SK-N-SH treated with all-trans-retinoic acid at 6 μM for 48 hours (cell line): Measurements from ENCODE around the gene WNK1.

Experiments used
- ATAC-seq: fragments of 200-7000 bp; cut with Tn5 transposase; 3 replicates; pipeline ENCODE4 v1.9.1; 2020; ENCODE audit warnings: mild to moderate bottlenecking, moderate library complexity
- ARNTL ChIP-seq: fragments of 450-650 bp; formaldehyde crosslinking; IDR thresholded peaks from 2 replicates; pipeline ENCODE4 v1.5.0; 2020; ENCODE audit warnings: low read depth, mild to moderate bottlenecking, moderate library complexity, borderline replicate concordance
- BACH2 ChIP-seq: fragments of 250-450 bp; sonication (Bioruptor Pico); IDR thresholded peaks from 2 replicates; pipeline ENCODE4 v1.9.0; 2021; ENCODE audit warnings: mild to moderate bottlenecking, borderline replicate concordance
- CSRNP3 ChIP-seq: fragments of 250-450 bp; sonication (Bioruptor Pico); IDR thresholded peaks from 2 replicates; pipeline ENCODE4 v1.5.1; 2021; ENCODE audit warnings: mild to moderate bottlenecking, moderate library complexity
- ESRRG ChIP-seq: fragments of 250-450 bp; sonication (Bioruptor Pico); IDR thresholded peaks from 2 replicates; pipeline ENCODE4 v1.6.1; 2021; ENCODE audit warnings: mild to moderate bottlenecking
- GLIS3 ChIP-seq: fragments of 250-450 bp; sonication (Bioruptor Pico); IDR thresholded peaks from 2 replicates; pipeline ENCODE4 v1.5.0; 2020; ENCODE audit warnings: mild to moderate bottlenecking, moderate library complexity
- OSR1 ChIP-seq: fragments of 250-450 bp; sonication (Bioruptor Pico); IDR thresholded peaks from 2 replicates; pipeline ENCODE4 v1.8.0; 2022; ENCODE audit warnings: moderate library complexity, mild to moderate bottlenecking, inconsistent platforms
- POU6F1 ChIP-seq: fragments of 250-450 bp; sonication (Bioruptor Pico); IDR thresholded peaks from 2 replicates; pipeline ENCODE4 v1.8.0; 2021; ENCODE audit warnings: low read depth, mild to moderate bottlenecking, moderate library complexity, borderline replicate concordance
- PPARA ChIP-seq: fragments of 250-450 bp; sonication (Bioruptor Pico); IDR thresholded peaks from 2 replicates; pipeline ENCODE4 v1.5.0; 2020; ENCODE audit warnings: mild to moderate bottlenecking, borderline replicate concordance
- RARB ChIP-seq: fragments of 250-450 bp; sonication (Bioruptor Pico); IDR thresholded peaks from 2 replicates; pipeline ENCODE4 v1.8.0; 2021; ENCODE audit warnings: mild to moderate bottlenecking, moderate library complexity
- SNAI2 ChIP-seq: fragments of 250-450 bp; sonication (Bioruptor Pico); IDR thresholded peaks from 2 replicates; pipeline ENCODE4 v1.5.0; 2020; ENCODE audit warnings: mild to moderate bottlenecking, moderate library complexity
- TCF4 ChIP-seq: fragments of 250-450 bp; sonication (Bioruptor Pico); IDR thresholded peaks from 2 replicates; pipeline ENCODE4 v1.8.0; 2021; ENCODE audit warnings: mild to moderate bottlenecking, moderate library complexity, borderline replicate concordance
- ZC3H10 ChIP-seq: fragments of 250-450 bp; sonication (Bioruptor Pico); IDR thresholded peaks from 2 replicates; pipeline ENCODE4 v1.5.1; 2021; ENCODE audit warnings: mild to moderate bottlenecking, moderate library complexity
- ZFP30 ChIP-seq: fragments of 450-650 bp; formaldehyde crosslinking; IDR thresholded peaks from 2 replicates; pipeline ENCODE4 v1.5.0; 2022; ENCODE audit warnings: mild to moderate bottlenecking, moderate library complexity
- ZNF565 ChIP-seq: fragments of 450-650 bp; formaldehyde crosslinking; conservative IDR thresholded peaks from 2 replicates; pipeline ENCODE4 v1.5.0; 2020; ENCODE audit warnings: low read depth, mild to moderate bottlenecking, moderate library complexity
- ZNF70 ChIP-seq: fragments of 450-650 bp; formaldehyde crosslinking; IDR thresholded peaks from 2 replicates; pipeline ENCODE4 v1.5.0; 2020; ENCODE audit warnings: mild to moderate bottlenecking, moderate library complexity
- ZNF8 ChIP-seq: fragments of 450-650 bp; formaldehyde crosslinking; IDR thresholded peaks from 2 replicates; pipeline ENCODE4 v1.5.0; 2020; ENCODE audit warnings: mild to moderate bottlenecking, moderate library complexity
- TF ChIP-seq, protein P1 (sequence below): fragments of 250-450 bp; sonication (Bioruptor Pico); IDR thresholded peaks from 2 replicates; pipeline ENCODE4 v1.5.1; 2020; ENCODE audit warnings: low read depth, mild to moderate bottlenecking, moderate library complexity

WNK1 gene

GRCh38 chr12:718756-719102 lies 33.6 kb upstream of the WNK1 start:
- no peak for TF ChIP-seq CSRNP3 (CRISPR knock-in tag)
- no peak for TF ChIP-seq OSR1 (CRISPR knock-in tag)
- TF ChIP-seq ZNF70 = no peak
- TF ChIP-seq BACH2 (CRISPR knock-in tag) = no peak
- ATAC-seq = no peak

- no peak for ATAC-seq
- TF ChIP-seq BACH2 (CRISPR knock-in tag) (no peak), ESRRG (CRISPR knock-in tag) (no peak), RARB (CRISPR knock-in tag) (no peak), SNAI2 (CRISPR knock-in tag) (no peak), PPARA (CRISPR knock-in tag) (no peak), ARNTL (CRISPR knock-in tag) (no peak), GLIS3 (CRISPR knock-in tag) (no peak), POU6F1 (CRISPR knock-in tag) (no peak), CSRNP3 (CRISPR knock-in tag) (no peak), ZNF70 (no peak)
- TF ChIP-seq, protein P1, sequence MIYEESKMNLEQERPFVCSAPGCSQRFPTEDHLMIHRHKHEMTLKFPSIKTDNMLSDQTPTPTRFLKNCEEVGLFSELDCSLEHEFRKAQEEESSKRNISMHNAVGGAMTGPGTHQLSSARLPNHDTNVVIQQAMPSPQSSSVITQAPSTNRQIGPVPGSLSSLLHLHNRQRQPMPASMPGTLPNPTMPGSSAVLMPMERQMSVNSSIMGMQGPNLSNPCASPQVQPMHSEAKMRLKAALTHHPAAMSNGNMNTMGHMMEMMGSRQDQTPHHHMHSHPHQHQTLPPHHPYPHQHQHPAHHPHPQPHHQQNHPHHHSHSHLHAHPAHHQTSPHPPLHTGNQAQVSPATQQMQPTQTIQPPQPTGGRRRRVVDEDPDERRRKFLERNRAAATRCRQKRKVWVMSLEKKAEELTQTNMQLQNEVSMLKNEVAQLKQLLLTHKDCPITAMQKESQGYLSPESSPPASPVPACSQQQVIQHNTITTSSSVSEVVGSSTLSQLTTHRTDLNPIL = no peak
- TF ChIP-seq, all 23 proteins: peak for 0
These were observed 32.0 kb upstream of the WNK1 start for GRCh38 chr12:720231-720941.

GRCh38 chr12:724194-724855 lies 28.1 kb upstream of the WNK1 start:
- TF ChIP-seq POU6F1 (CRISPR knock-in tag) (no peak), ZFP30 (CRISPR knock-in tag) (no peak), ARNTL (CRISPR knock-in tag) (no peak), ZNF8 (CRISPR knock-in tag) (no peak), ZNF70 (no peak)
- TF ChIP-seq, all 23 proteins: peak for 0
- peak; percentile 58; the same call in 2 of the 3 replicates for ATAC-seq

DNA sequence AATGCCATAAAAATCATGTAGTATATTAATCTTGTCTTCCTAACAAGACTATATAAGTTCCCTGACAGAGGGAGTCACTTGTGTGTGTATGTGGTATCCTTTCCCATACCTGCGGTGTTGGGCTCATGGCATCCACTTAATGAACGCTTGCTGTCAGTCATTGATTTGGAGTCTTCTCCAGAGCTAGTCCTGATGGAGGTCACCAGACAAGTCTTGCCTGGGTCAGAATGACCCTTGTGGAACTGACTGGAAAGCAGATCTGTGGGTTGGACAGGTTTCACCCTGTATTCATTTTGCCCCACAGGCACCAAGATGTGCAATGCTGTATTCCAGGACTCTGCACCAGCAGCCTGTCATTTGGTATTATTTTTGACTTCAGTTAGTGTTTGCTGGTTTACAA lies 27.3 kb upstream of the WNK1 start:
- ATAC-seq = no peak
- no peak for TF ChIP-seq ARNTL (CRISPR knock-in tag)
- TF ChIP-seq POU6F1 (CRISPR knock-in tag) = no peak
- TF ChIP-seq, protein P1 = no peak
- no peak for TF ChIP-seq BACH2 (CRISPR knock-in tag)
- no peak for TF ChIP-seq ZNF565
- no peak for TF ChIP-seq SNAI2 (CRISPR knock-in tag)
- no peak for TF ChIP-seq TCF4 (CRISPR knock-in tag)
- no peak for TF ChIP-seq PPARA (CRISPR knock-in tag)
- no peak for TF ChIP-seq CSRNP3 (CRISPR knock-in tag)
- TF ChIP-seq OSR1 (CRISPR knock-in tag) = no peak
- TF ChIP-seq ESRRG (CRISPR knock-in tag) = no peak
- no peak for TF ChIP-seq GLIS3 (CRISPR knock-in tag)
- no peak for TF ChIP-seq ZNF8 (CRISPR knock-in tag)
- TF ChIP-seq ZC3H10 (CRISPR knock-in tag) = no peak
